Tibial artery (tissue), 4 donors: Measurements from ENCODE around the gene SPPL2A.

Experiments
- DNase-seq, 2 donors: peaks; one replicate each; pipeline ENCODE4 v3.0.0-alpha.2; 2019
- H3K27ac ChIP-seq, 2 donors: fragments of 200-600 bp; sonication (generic) in 1 of 2; 1 replicate in 1 of 2; 2 replicates in 1 of 2; pipeline ENCODE4 v1.5.1; 2018 to 2019; ENCODE audit warnings: mild to moderate bottlenecking in 1 of 2
- H3K27me3 ChIP-seq, 2 donors: fragments of 200-600 bp; sonication (generic) in 1 of 2; one replicate each; pipeline versions ENCODE4 v1.5.1 to v1.6.0; 2016 to 2019
- H3K36me3 ChIP-seq, 3 donors: fragments of 200-600 bp; sonication (generic) in 2 of 3; one replicate each; pipeline ENCODE4 v1.5.1; 2016 to 2019; ENCODE audit warnings: mild to moderate bottlenecking in 2 of 3
- H3K4me1 ChIP-seq, 4 donors: fragments of 200-600 bp; sonication (generic) in 2 of 4; 1 replicate in 3 of 4; 2 replicates in 1 of 4; pipeline ENCODE4 v1.5.1; 2016 to 2019
- H3K4me3 ChIP-seq, 2 donors: fragments of 200-600 bp; sonication (generic) in 1 of 2; 1 replicate in 1 of 2; 2 replicates in 1 of 2; pipeline ENCODE4 v1.5.1; 2018 to 2019; ENCODE audit warnings: mild to moderate bottlenecking in 2 of 2
- H3K9me3 ChIP-seq, 3 donors: fragments of 200-600 bp; sonication (generic) in 1 of 3; one replicate each; pipeline ENCODE4 v1.5.1; 2016 to 2019
- intact Hi-C: fragments of 100-400 bp; cut with DNase I; formaldehyde crosslinking; loops from one replicate; pipeline ENCODE4 v1.15.0; 2023; ENCODE audit warnings: low total_unique reads
- TF ChIP-seq, protein P1 (sequence below), 2 experiments: fragments of 200-600 bp in 1 of 2; fragments of 450-650 bp in 1 of 2; IDR thresholded peaks; one replicate each; pipeline ENCODE4 v1.5.1; 2017 to 2019; ENCODE audit warnings: antibody characterized with exemption in 2 of 2, mild to moderate bottlenecking in 1 of 2, moderate library complexity in 1 of 2

SPPL2A gene

GRCh38 chr15:50797926-50798325 is 32.4 kb upstream of the SPPL2A start:
- no peaks in the 10 kb centered on the region for H3K27me3 ChIP-seq
- H3K9me3 ChIP-seq, result no peaks in the 10 kb centered on the region
- H3K27ac ChIP-seq, result no peak overlapping the region
- no peak overlapping the region for H3K4me3 ChIP-seq
- intact Hi-C loops, result loop anchor here (5.0 kb wide), 1 partner anchor 1119 kb away; no protein-coding TSS in a partner anchor
- no peaks in the 10 kb centered on the region for H3K36me3 ChIP-seq
- no peaks in the 10 kb centered on the region for H3K4me1 ChIP-seq
- DNase-seq, result no peak
- TF ChIP-seq, protein P1, sequence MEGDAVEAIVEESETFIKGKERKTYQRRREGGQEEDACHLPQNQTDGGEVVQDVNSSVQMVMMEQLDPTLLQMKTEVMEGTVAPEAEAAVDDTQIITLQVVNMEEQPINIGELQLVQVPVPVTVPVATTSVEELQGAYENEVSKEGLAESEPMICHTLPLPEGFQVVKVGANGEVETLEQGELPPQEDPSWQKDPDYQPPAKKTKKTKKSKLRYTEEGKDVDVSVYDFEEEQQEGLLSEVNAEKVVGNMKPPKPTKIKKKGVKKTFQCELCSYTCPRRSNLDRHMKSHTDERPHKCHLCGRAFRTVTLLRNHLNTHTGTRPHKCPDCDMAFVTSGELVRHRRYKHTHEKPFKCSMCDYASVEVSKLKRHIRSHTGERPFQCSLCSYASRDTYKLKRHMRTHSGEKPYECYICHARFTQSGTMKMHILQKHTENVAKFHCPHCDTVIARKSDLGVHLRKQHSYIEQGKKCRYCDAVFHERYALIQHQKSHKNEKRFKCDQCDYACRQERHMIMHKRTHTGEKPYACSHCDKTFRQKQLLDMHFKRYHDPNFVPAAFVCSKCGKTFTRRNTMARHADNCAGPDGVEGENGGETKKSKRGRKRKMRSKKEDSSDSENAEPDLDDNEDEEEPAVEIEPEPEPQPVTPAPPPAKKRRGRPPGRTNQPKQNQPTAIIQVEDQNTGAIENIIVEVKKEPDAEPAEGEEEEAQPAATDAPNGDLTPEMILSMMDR (IDR thresholded peaks at IDR 0.05), result no peak

DNA sequence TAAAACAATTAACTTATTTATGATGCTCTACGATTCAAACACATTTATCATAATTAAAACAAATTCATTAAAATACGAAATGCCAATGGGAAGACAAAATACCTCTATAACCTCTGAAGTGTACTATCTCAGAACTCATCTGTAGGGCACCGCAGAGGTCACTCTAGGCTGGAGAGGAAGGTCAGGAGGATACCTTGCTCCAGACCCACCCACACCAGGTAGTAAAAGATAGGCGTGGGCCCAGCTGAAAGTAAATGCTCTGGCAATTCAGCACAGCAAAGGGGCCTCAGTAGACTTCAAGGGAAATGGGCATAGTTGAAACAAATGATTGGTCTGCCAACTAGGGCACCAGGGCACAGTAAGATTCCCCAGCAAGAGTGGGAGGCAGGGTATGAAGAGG is 26.0 kb upstream of the SPPL2A start:
- H3K4me3 ChIP-seq, result no peak overlapping the region
- TF ChIP-seq, protein P1 (IDR thresholded peaks at IDR 0.05), result no peak
- no peak overlapping the region for H3K27ac ChIP-seq
- no peaks in the 10 kb centered on the region for H3K27me3 ChIP-seq
- H3K4me1 ChIP-seq, result no peaks in the 10 kb centered on the region
- no peaks in the 10 kb centered on the region for H3K36me3 ChIP-seq
- intact Hi-C loops, result no loop called here
- no peak for DNase-seq
- no peaks in the 10 kb centered on the region for H3K9me3 ChIP-seq

GRCh38 chr15:50790778-50791453 is 25.4 kb upstream of the SPPL2A start:
- Histone ChIP-seq H3K4me1 (no peaks in the 10 kb centered on the region), H3K27ac (no peak overlapping the region), H3K27me3 (no peaks in the 10 kb centered on the region), H3K9me3 (no peaks in the 10 kb centered on the region), H3K4me3 (no peak overlapping the region), H3K36me3 (no peaks in the 10 kb centered on the region)
- TF ChIP-seq, protein P1 (IDR thresholded peaks at IDR 0.05), result no peak
- DNase-seq, result no peak
- intact Hi-C loops, result no loop called here

DNA sequence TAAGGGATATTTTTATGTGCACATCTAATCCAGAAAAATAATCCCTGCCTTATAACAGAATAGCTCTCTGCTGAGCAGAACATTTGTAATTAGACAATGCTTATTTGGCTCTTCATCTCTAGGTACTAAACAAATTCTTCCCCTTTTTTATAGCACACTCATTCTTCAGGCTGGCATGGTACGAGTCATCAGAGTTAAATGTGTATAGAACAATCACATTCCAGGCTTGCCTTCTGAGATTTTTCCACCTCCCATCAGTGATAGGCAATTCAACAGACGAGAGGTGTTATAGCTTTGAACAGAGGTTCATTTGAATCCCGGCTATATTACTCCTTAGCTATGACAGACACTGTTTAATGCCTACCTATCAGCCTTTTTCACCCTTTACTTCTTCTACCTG is 21.4 kb upstream of the SPPL2A start:
- Histone ChIP-seq H3K4me3 (no peak overlapping the region), H3K36me3 (no peaks in the 10 kb centered on the region), H3K4me1 (peaks cover 0 to 11% (median 0%) of the 10 kb centered on the region in 4 donors), H3K27ac (no peak overlapping the region), H3K9me3 (no peaks in the 10 kb centered on the region), H3K27me3 (no peaks in the 10 kb centered on the region)
- no peak for DNase-seq
- intact Hi-C loops, result no loop called here
- TF ChIP-seq, protein P1 (IDR thresholded peaks at IDR 0.05), result no peak

DNA sequence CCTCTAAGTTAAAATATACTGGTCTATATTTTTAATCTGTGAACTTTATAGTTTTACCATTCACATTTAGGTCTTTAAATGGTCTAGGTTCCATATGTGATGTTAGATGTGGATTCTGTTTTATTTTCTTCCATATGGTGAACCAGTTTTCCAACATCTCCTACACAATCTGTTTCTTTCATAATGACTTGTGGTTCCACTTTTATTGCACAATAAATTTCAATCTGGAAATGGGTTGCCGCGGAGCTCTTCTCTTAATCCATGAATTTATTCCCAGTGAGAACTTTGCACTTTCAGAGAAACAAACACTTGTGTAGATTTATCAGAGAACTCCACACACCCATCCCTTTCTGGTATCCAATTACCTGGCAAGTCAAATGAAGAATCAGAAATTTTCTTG is 20.9 kb upstream of the SPPL2A start:
- Histone ChIP-seq H3K27me3 (no peaks in the 10 kb centered on the region), H3K4me3 (no peak overlapping the region), H3K36me3 (no peaks in the 10 kb centered on the region), H3K27ac (no peak overlapping the region), H3K9me3 (no peaks in the 10 kb centered on the region), H3K4me1 (peaks cover 0 to 11% (median 0%) of the 10 kb centered on the region in 4 donors)
- intact Hi-C loops, result no loop called here
- no peak for DNase-seq
- TF ChIP-seq, protein P1 (IDR thresholded peaks at IDR 0.05), result no peak
